ENCODE results near the gene RGS7BP. TPM values are rescaled to one million over a fixed set of nuclear protein-coding genes. Genes with fewer than 3 reads are reported as not detected.

RGS7BP gene
- total RNA-seq, 1 experiment from 2014 or later: 0.33 TPM

- H3K56ac ChIP-seq (ENCODE audit: insufficient read length, low read depth, low read length): no peak overlapping the region
- H2BK5ac ChIP-seq (ENCODE audit: insufficient read length, low read length): no peak overlapping the region
- no peaks in the 10 kb centered on the region for H3K23me2 ChIP-seq (ENCODE audit: insufficient read length, low read depth, low read length, poor library complexity, severe bottlenecking)
- H4K91ac ChIP-seq (ENCODE audit: insufficient read length, low read depth, low read length): no peak overlapping the region
- H3K79me2 ChIP-seq (ENCODE audit: insufficient read depth, low read length): no peaks in the 10 kb centered on the region
- H3K9me3 ChIP-seq (ENCODE audit: control insufficient read depth, low read depth, low read length): no peaks in the 10 kb centered on the region
- no peak overlapping the region for H3K9ac ChIP-seq (ENCODE audit: extremely low read depth, insufficient read length, low read length)
- H2AK5ac ChIP-seq (ENCODE audit: insufficient read length, low read length): no peak overlapping the region
- Mint-ChIP-seq H3K9me3 (no peaks in the 10 kb centered on the region), H3K4me1 (no peaks in the 10 kb centered on the region), H3K27ac (no peak overlapping the region), H3K36me3 (ENCODE audit: insufficient read depth in 1 of 3, low read depth in 3 of 3) (no peaks in the 10 kb centered on the region), H3K4me3 (no peak overlapping the region), H3K27me3 (ENCODE audit: low read depth) (no peaks in the 10 kb centered on the region)
- H2AFZ ChIP-seq (ENCODE audit: low read length): no peak overlapping the region
- no peak for TF ChIP-seq CTCF (conservative IDR thresholded peaks at IDR 0.05)
- H3K79me1 ChIP-seq (ENCODE audit: insufficient read depth, low read depth, low read length, poor library complexity, severe bottlenecking): no peaks in the 10 kb centered on the region
- H3K4ac ChIP-seq (ENCODE audit: low read depth, low read length): no peak overlapping the region
- H2BK20ac ChIP-seq (ENCODE audit: low read depth, low read length, poor library complexity, severe bottlenecking): no peak overlapping the region
- no CpG with 5 or more reads among the region's 4 CpGs for WGBS (ENCODE audit: extremely low coverage, insufficient read length, low lambda C conversion rate)
- no peak overlapping the region for H3K27ac ChIP-seq (ENCODE audit: insufficient read length, low read depth, low read length)
- no peak overlapping the region for H3K4me2 ChIP-seq (ENCODE audit: insufficient read depth, insufficient read length, low read length)
- no peak overlapping the region for H2BK12ac ChIP-seq (ENCODE audit: insufficient read length, low read depth, low read length)
- no peak overlapping the region for H3K14ac ChIP-seq (ENCODE audit: insufficient read depth, low read length)
- H4K20me1 ChIP-seq (ENCODE audit: control insufficient read depth, insufficient read depth, insufficient read length): no peaks in the 10 kb centered on the region
- no peak for DNase-seq
- no peak overlapping the region for H4K8ac ChIP-seq (replicated peaks; ENCODE audit: insufficient read length, low read depth, low read length)
- H2BK120ac ChIP-seq (ENCODE audit: low read depth, low read length, poor library complexity, severe bottlenecking): no peak overlapping the region
- H3T11ph ChIP-seq (ENCODE audit: low read length): no peak overlapping the region
- no peaks in the 10 kb centered on the region for H3K27me3 ChIP-seq (ENCODE audit: insufficient read depth, low read length)
- H3K4me1 ChIP-seq (ENCODE audit: insufficient read depth, low read length): no peaks in the 10 kb centered on the region; the same call in 1 of the 2 replicates
- H2BK15ac ChIP-seq (ENCODE audit: low read depth, low read length): no peak overlapping the region
- H3K23ac ChIP-seq (ENCODE audit: insufficient read length, low read depth, low read length): no peak overlapping the region
- H3K18ac ChIP-seq (ENCODE audit: insufficient read length, low read depth, low read length): no peak overlapping the region
- no peak overlapping the region for H4K5ac ChIP-seq (ENCODE audit: insufficient read length, low read depth, low read length)
Observed at GRCh38 chr5:64603676-64604075, 97.9 kb downstream of the RGS7BP start.

Data from H9 (cell line).